HG03432 (cell line): ENCODE results near the gene SULT1E1.
"Not testable (repeated sequence)": the region's sequence is repeated elsewhere in the genome, so short reads cannot be mapped to it uniquely, and the experiment has no call there.

Experiments
- ATAC-seq: cut with Tn5 transposase; IDR thresholded peaks from one replicate; pipeline ENCODE4 v1.9.1; 2021; ENCODE audit warnings: mild to moderate bottlenecking, moderate library complexity; ENCODE audit not compliant: unreplicated experiment

Gene SULT1E1

DNA sequence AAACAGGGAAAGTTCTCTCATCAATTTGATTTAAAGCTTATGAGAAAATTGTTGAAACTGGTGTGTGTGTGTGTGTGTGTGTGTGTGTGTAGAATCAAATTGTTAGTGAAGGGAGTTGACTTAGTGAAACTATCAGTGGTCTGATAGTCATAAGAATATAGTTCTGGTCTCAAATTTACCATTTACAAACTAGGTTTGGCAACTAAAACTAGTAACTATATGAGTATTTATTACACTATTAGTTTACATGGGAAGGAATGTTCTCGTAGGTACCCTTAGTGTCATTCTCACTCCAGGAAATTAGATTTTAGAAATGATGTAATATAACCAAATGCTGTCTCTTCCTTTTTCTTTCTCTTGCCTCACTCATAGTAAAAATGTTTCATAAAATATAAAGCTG lies 11.9 kb downstream of the SULT1E1 start:
- no peak for ATAC-seq

DNA sequence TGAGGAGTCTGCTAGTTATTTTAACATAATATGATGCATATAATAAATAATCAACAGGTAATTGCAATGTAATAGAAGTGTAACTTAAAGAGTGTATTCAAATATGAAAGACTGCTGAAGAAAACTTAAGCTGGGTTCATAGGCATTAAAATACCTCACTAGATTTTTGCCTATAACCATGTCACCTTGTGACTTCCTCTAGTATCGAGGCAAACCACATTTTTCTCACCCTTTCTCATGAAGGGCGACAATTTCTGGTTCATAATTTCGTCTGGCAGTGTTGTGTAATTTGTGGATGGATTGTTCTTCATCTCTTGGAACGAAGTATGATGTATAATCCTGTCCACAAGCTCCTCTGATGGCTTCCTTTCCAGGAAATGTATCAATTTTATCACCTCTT lies 16.0 kb downstream of the SULT1E1 start:
- peak; percentile 62 for ATAC-seq

DNA sequence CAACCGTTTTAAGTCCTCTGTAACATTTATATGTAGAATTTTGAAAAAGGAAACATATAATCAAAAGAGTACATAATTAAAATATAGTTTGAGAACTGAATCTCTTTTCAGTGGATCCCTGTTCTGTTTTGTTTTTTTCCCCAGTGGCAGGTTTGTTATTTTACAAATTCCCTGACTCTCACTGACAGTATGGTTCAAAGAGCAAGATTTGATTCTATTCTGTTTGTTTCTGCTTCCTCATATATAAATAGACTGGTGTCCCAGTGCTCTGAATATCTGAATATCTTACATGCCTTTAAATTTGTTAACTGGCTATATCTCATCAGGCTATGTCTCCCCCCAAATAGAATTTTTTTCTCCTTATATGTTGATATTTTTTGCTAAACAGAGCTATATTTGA lies 16.6 kb downstream of the SULT1E1 start:
- no peak for ATAC-seq

DNA sequence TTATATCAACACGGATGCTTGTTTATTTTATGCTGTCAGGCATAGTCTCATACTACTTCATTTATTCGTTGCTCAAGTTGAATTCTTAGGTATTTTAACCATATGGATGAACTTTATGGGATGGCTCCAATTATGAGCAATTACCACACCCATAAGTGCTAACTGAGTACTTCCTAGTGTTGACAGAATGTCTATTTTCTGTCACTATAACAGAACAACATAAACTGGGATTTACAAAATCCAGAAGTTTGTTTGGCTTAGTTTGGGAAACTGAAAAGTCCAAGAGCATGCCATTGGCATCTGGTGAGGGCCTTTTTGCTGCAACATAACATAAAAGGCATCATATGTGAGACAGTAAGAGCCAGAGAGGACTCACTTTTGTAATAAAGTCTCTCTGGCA lies 21.0 kb downstream of the SULT1E1 start:
- no peak for ATAC-seq

DNA sequence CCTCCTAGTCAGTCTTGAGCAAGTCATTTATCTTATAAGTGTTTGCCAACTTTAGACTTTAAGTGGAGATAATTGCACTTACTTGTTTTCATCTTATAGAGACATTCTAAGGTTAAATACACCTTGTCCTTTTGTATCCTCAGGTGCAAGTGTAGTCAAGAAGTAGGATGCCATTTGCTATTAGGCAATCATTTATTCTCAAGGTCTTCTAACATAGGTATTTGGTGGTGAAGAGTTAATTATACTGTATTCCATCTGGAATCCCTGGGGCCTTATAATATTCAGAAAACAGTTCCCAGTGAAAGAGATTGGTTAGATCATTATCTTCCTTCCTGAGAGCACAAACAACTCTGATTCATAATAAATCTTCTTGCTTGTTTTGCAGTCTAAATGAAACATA lies 23.7 kb downstream of the SULT1E1 start:
- ATAC-seq: no peak

DNA sequence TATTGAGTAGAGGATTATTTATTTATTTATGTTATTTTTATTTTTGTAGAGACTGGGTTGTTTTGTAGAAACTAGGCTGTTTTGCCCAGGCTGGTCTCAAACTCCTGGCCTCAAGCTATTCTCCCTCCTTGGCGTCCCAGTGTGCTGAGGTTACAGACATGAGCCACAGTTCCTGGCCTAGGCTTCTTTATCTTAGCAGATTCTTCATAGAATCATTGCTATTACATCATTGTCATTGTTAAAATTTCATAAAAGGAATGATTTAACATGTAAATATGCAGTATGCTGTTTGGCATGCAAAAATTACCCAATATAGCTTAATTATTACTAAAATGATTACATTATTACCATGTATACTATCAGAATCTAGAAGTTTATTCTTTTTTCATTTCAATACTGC lies 24.2 kb downstream of the SULT1E1 start:
- no peak for ATAC-seq

DNA sequence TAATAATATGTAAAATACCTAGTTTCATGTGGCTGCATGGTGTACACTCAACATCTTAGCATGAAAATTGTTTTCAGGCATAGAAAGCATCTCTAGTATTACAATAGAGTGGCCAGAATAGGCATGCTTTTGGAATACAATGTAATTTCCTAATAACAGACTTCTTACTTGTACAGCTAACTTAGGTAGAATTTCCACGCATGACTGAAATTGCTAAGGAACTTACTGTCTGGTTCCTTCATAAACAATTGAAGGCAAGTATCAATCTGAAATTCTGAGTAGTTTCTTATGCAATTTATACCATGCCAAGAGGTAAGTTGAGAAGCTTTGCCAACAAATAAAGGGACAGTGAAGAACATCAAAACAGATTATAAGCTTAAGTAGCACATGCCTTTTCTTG lies 26.7 kb downstream of the SULT1E1 start:
- no peak for ATAC-seq

DNA sequence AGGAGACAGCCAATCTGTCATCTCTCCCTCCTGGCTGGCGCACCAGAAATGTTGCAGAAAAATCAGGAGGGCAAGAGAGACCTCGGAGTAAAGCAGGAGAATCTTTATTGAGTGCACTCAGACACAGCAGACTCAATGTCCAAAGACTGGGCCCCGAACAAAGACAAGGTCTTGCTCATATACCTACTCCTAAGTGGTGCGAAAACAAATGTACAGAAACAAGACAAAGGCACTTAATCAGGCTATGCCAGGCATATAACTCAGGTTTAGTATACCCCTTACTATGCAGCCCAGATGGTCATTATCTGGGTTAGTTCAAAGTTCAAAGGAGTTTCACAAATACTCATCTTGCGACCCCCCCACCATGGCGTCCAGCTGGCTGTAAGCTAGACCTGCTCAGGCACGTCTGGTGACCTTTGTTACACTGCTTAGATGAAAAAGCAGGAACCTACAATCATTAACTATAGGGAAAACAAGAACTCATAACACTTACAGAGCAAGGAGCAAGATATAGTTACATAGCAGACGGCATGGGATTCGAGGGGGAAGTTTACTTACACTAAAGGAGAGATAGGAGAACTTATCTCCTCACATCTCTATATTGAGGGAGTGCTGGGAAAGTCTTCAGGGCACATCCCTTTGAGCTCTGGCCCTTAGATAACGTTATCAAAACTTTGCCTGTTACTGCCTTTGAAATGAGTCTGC lies 27.5 kb downstream of the SULT1E1 start:
- ATAC-seq: peak; percentile 42

DNA sequence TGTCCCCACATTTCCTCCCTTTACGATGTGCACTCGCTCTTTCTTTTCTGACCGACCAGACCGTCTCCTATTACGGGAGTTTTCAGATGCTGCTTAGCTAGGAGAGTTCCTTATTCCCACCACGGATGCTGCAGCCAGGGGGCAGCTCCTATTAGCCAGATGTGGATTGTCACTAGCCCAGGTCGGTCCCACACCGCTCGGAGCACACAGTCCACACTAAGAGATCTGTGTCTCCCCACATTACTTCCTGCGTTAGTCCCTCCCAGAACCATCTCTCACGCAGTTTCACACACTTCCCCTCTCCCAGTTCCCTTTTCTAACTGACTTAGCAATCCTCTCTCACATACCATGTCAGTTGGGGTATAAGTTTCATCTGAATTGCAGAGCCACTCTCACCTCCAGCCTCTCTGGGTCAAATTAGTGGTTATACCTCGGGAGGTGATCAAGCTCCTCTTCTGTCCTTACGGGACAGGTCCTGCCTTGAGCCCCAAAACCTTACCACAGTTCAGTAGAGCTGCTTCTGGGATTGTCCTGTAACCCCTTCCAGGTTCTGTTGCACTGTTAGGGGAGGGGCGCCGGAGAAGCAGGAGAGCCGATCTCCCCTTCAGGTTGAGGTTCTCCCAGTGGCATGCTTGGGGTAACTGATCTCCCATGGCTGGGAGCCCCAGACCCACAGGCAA lies 28.2 kb downstream of the SULT1E1 start:
- ATAC-seq: peak; percentile 91

DNA sequence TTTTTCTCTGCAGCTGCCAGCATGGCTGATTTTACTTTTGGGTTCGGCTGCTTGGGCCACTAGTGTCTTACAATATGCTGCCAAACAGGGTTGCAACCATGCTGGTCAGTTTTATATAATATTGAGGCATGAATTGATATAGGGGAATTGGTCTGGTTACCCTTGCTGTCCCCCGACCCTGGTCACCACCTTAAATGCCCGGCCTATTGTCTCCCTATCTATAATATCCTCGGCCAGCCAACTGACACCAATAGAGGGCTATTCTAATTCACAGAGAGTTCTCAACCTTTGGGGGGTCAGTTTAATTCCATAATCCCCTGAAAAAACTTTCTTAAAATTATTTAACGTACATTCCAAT lies 28.7 kb downstream of the SULT1E1 start:
- no peak for ATAC-seq

DNA sequence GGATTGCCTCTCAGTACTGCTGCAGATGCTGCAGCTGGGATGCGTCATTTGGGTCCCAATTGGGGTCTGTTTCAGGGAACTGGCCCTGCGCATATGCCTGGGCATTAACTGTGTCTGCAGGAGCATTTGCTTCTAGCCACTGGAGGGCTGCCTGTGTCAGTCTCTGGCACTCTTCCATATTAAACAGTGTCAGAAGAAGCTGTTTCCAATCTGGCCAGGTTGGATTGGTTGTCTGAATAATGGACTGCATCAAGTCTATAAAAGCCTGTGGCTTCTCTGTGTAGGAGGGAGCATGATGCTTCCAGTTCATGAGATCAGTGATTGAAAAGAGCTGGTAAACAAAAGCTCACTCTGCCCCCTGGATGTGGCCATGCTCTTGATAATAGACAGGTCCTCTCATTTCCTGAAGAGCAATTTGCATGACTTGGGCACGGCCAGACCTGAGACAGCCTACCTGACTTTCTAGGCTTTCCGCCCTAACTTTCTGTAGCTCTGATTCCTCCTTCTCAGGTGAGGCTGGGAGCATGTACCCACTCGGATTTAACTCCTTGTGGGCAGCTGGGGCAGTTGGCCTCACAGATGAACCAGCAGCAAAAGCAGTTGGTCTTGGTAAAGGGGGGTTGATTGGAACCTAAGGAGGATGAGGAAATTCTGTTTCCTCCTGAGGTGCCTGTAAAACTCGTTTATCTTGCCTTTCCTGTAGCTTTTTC lies 29.2 kb downstream of the SULT1E1 start:
- peak; percentile 40 for ATAC-seq

DNA sequence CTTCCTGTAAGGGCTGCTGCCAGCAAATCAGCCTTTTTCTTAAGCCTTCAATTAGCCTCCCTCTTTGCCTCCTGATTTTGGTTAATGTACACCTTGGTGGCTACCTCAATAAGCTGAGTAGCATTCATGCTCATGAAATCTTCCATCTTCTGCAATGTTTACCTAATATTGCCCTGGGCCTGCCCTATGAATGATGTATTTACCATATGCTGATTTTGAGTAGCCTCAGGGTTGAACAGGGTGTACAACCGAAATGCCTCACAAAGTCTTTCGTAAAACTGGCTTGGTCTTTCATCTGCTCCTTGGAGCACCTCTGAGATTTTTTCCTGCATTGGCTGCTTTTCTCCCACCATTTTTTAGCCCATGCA lies 29.8 kb downstream of the SULT1E1 start:
- ATAC-seq: no peak

DNA sequence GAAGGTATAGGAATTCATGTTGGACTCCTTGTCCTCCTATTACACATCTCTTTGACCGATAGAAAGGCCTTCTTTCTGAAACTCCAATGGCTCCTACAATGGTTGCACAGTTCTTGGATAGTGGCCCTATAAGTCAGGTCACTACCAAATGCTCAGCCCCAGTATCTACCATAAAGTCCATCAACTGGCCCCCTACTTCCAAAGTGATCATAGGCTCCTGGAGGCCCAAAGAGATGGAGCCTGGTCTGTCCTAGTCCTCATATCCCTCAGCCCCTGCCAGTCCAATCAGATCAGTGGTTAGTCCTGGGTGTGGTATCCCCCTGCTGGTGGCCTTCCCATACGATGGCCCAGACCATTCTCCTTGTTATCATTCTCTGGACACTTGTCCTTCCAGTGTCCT lies 30.3 kb downstream of the SULT1E1 start:
- ATAC-seq: no peak

DNA sequence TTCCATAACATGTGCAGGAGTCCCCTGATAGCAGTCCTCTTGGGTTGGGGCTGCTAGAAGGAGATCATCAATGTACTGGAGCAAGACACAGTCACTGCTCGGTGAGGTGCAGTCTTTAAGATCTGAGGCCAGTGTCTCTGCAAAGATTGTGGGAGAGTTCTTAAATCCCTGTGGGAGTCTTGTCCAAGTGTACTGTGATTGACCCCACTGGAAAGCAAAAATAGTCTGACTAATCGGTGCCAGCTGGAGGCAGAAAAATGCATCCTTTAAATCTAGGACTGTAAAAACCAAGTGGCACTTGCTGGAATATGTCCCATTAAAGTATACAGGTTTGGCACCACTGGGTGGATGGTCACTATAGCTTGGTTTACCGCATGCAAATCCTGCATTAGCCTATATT lies 31.1 kb downstream of the SULT1E1 start:
- ATAC-seq: no peak

DNA sequence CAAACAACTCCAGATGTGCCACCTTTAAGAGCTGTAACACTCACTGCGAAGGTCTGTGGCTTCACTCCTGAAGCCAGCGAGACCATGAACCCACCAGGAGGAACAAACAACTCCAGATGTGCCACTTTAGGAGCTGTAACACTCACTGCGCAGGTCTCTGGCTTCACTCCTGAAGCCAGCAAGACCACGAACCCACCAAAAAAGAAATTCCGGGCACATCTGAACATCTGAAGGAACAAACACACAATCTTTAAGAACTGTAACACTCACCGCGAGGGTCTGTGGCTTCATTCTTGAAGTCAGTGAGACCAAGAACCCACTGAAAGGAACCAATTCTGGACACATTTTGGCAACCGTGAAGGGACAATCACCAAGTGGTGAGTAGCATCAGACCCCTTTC lies 34.9 kb downstream of the SULT1E1 start:
- ATAC-seq: not testable (repeated sequence)

DNA sequence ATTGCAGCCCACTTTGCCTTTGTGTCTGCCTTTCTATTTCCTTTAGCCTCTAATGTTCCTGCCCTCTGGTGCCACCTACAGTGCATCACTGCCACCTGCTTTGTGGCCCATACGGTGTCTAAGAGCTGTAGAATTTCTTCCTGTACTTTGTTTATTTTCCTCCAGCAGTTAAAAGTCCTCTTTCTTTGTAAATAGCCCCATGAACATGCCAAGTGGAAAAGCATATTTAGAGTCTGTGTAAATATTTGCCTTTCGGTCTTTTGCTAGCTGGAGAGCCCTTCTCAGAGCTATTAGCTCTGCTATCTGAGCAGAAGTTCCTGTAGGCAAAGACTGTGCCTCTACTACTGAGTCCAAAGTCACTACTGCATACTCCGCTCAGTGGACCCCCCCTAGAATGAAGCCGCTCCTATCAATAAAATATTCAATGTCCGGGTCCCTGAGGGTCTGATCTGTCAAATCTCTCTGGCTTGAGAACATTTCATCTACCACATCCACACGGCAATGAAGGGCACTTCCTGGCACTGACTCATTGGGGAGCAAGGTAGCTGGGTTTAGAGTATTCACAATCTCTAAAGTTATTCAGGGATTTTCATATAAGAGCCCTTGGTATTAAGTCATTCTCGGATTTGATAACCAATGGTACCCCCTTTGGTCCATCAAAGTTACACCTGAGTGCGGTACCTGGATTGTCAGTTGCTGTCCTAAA lies 36.3 kb downstream of the SULT1E1 start:
- peak; percentile 98 for ATAC-seq

DNA sequence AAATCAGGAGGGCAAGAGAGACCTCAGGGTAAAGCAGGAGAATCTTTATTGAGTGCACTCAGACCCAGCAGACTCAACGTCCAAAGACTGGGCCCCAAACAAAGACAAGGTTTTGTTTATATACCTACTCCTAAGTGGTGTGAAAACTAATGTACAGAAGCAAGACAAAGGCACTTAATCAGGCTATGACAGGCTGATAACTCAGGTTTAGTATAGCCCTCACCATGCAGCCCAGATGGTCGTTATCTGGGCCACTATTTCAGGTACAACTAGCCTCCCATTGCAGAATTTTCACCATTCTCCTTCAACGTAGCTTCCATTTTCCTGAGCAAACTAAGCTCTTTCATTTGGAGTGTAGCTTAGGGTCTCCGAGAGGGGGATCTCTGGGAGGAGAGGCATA lies 36.9 kb downstream of the SULT1E1 start:
- peak; percentile 27 for ATAC-seq

DNA sequence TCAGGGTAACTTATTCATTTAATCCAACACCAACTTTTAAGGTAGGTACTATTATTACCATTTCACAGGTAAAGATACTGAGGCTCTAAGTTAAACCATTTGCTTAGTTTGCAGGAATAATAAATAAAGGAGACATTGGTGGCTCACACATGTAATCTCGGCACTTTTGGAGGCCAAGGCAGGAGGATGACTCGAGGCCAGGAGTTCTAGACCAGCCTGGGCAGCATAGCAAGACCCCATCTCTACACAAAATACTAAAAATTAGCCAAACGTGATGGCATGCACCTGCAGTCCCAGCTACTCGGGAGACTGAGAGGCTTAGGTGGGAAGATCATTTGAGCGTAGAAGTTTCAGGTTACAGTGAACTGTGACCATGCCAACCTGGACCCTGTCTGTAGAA lies 37.7 kb downstream of the SULT1E1 start:
- ATAC-seq: no peak

DNA sequence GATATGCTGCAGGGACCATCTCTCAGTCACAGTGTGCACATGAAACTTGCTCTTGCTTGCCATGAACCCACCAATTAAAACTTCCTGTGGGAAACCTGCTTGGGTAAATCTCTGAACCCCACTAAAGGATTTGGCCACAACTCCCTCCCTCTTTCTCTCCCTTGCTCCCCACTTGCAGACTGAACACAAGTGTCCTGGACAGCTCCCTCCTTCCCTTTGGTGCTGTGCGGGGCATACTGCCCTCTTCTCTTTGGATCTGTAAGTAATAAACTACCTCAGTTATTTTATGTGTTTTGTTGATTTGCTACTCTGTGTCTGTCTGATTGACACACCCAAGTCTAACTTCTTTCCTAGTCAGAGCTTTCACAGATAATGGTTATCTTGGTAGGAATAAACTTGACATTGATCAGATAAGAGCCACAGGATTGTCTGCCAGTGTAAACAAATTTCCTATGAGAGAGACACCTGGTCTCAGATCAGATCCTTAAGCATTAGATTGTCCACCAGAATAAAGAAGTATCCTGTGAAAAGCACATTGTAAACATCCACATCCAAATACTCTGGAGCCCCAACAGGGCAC lies 41.8 kb downstream of the SULT1E1 start:
- no peak for ATAC-seq

DNA sequence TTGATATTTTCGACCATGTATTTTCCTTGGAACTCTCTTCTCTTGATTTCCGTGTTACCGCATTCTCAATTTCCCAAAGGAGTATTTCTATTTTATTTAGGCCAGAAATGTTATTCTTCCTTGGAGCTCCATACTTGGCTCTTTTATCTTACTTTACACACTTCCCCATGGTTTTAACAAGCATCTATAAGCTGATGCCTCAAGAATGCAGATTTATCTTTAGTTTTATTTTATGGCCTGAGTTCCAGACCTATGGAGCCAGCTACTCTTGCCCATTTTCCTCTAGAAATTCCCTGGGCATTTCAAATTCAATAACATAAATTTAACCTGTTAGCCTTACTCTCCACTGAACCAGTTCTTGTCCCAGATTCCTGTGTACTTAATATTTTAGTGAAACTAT lies 43.7 kb downstream of the SULT1E1 start:
- no peak for ATAC-seq

DNA sequence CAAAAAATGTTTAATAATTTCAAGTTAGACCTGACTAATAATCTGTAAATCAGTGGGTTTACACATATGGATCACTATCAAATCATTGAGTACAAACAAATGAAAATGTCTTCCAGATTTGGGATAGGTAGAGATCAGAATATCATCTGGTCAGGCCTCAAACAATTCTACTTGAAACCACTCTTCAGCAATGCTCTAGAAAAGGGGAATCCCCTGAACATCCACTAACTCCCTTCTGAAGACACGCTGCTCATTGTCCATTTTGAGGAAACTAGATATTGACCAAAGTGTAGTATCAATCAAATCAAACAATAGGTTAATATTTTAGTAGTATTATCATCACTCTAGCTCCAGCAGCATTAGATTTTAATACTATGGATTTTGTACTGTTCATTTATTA lies 46.3 kb downstream of the SULT1E1 start:
- ATAC-seq: peak; percentile 61
